GM20000 (cell line): ENCODE data around the gene SHC4.

ENCODE experiments used
- DNase-seq: peaks from one replicate; pipeline ENCODE4 v3.0.0; 2012; ENCODE audit warnings: low spot score
- TF ChIP-seq, protein P1 (sequence below): IDR thresholded peaks from 2 replicates; pipeline ENCODE4 v1.5.1; 2012; ENCODE audit warnings: mild to moderate bottlenecking, control low read depth; ENCODE audit errors: extremely low read depth, missing control alignments

The SHC4 gene

GRCh38 chr15:48775546-48775945, 188.2 kb downstream of the SHC4 start:
- TF ChIP-seq, protein P1, sequence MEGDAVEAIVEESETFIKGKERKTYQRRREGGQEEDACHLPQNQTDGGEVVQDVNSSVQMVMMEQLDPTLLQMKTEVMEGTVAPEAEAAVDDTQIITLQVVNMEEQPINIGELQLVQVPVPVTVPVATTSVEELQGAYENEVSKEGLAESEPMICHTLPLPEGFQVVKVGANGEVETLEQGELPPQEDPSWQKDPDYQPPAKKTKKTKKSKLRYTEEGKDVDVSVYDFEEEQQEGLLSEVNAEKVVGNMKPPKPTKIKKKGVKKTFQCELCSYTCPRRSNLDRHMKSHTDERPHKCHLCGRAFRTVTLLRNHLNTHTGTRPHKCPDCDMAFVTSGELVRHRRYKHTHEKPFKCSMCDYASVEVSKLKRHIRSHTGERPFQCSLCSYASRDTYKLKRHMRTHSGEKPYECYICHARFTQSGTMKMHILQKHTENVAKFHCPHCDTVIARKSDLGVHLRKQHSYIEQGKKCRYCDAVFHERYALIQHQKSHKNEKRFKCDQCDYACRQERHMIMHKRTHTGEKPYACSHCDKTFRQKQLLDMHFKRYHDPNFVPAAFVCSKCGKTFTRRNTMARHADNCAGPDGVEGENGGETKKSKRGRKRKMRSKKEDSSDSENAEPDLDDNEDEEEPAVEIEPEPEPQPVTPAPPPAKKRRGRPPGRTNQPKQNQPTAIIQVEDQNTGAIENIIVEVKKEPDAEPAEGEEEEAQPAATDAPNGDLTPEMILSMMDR: no peak
- DNase-seq: no peak

DNA sequence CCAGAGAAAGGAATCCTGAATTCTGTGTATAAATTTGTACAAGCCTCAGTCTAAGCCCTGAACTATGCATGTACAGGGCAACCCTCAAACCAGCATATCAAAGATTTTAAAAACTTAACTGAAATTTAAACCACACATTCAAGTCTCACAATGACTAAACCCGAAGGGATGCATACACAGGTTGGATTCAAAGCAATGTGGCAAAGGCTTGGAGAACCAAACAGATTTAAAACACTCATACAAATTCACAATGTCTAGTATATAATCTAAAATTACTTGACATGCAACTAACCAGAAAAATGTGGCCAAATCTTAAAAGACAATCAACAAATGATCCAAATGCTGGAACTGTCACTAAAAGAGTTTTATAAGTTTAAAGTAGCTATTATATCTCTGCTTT, 189.2 kb downstream of the SHC4 start:
- no peak for DNase-seq
- TF ChIP-seq, protein P1: no peak
